WERI-Rb-1 (cell line): ENCODE data around the gene ENTHD1.

Source experiments
- DNase-seq: peaks from one replicate; pipeline ENCODE4 v3.0.0-alpha.2; 2020
- H3K27ac ChIP-seq: fragments of 250-450 bp; sonication (Bioruptor Pico); 2 replicates; pipeline ENCODE4 v1.5.1; 2020; ENCODE audit warnings: mild to moderate bottlenecking, moderate library complexity
- H3K27me3 ChIP-seq: fragments of 250-450 bp; sonication (Bioruptor Pico); 2 replicates; pipeline ENCODE4 v1.5.1; 2021; ENCODE audit warnings: mild to moderate bottlenecking, low read depth, moderate library complexity; ENCODE audit not compliant: insufficient read depth, severe bottlenecking
- H3K36me3 ChIP-seq: fragments of 250-450 bp; sonication (Bioruptor Pico); 2 replicates; pipeline ENCODE4 v1.5.1; 2020; ENCODE audit warnings: mild to moderate bottlenecking, moderate library complexity
- H3K4me3 ChIP-seq: 2 replicates; pipeline ENCODE4 v1.5.1; 2011; ENCODE audit warnings: low read depth, mild to moderate bottlenecking, control low read depth, low read length
- H3K9me3 ChIP-seq: fragments of 250-450 bp; sonication (Bioruptor Pico); 2 replicates; pipeline ENCODE4 v1.5.1; 2021; ENCODE audit warnings: mild to moderate bottlenecking, moderate library complexity; ENCODE audit not compliant: severe bottlenecking
- TF ChIP-seq, protein P1 (sequence below): IDR thresholded peaks from 2 replicates; pipeline ENCODE4 v1.5.1; 2011; ENCODE audit warnings: low read depth, mild to moderate bottlenecking, control low read depth, inconsistent platforms, low read length

Gene ENTHD1

DNA sequence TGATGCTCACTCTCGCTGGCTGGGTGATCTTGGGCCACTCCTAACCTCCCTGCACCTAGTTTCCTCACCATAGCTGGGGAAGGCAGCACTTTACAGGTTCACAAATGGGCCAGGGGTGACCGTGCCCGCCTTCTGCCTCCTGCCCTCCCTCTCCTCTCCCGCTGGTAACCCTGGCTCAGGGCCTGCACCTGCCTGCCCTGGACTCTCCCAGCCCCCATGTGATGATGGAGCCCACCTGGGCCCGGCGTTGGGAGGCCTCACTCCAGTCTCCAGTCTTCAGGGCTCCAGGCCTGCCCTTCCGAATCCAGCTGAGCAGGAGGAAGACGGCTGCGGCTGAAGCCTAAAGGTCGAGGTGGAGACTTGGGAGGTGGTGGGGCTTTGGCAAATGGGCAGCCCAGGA is 170.1 kb downstream of the ENTHD1 start:
- Histone ChIP-seq H3K4me3 (no peak overlapping the region), H3K9me3 (no peaks in the 10 kb centered on the region), H3K36me3 (no peaks in the 10 kb centered on the region), H3K27me3 (no peaks in the 10 kb centered on the region), H3K27ac (no peak overlapping the region)
- TF ChIP-seq, protein P1, sequence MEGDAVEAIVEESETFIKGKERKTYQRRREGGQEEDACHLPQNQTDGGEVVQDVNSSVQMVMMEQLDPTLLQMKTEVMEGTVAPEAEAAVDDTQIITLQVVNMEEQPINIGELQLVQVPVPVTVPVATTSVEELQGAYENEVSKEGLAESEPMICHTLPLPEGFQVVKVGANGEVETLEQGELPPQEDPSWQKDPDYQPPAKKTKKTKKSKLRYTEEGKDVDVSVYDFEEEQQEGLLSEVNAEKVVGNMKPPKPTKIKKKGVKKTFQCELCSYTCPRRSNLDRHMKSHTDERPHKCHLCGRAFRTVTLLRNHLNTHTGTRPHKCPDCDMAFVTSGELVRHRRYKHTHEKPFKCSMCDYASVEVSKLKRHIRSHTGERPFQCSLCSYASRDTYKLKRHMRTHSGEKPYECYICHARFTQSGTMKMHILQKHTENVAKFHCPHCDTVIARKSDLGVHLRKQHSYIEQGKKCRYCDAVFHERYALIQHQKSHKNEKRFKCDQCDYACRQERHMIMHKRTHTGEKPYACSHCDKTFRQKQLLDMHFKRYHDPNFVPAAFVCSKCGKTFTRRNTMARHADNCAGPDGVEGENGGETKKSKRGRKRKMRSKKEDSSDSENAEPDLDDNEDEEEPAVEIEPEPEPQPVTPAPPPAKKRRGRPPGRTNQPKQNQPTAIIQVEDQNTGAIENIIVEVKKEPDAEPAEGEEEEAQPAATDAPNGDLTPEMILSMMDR: no peak
- no peak for DNase-seq

DNA sequence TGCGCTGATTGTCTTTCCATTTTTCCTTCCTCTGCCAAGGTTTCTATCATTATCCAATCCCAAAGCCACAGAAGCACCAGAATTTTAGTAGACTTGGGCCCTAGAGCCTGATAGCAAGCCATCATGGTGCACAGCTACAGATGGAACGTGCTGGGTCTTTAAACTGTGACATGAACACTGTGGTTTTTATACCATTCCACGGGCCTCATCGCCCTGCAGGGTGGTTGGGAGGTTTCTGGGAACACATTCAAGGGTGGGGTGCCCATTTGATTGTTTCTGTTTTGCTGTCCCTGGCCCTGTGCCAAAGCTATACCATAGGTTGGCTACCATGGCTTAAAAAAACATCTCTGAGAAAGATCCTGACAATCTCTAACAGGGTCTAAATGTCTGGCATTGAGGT is 171.1 kb downstream of the ENTHD1 start:
- no peaks in the 10 kb centered on the region for H3K9me3 ChIP-seq

DNA sequence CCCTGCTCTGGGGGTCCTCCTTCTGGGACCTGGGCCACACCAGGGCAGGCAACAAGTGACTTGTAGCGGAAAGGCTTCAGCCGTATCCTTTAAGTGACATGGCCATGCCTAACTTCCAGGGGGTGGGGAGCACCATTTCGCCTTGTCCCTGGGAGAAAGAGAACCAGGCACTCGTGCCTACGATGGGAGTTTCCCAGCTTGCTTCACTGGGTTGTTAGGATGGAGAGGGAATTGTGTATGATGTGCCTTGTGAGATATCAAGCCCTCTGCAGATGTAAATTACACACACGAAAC is 171.6 kb downstream of the ENTHD1 start:
- H3K27me3 ChIP-seq: no peaks in the 10 kb centered on the region
- no peak overlapping the region for H3K27ac ChIP-seq
- H3K4me3 ChIP-seq: no peak overlapping the region
- no peaks in the 10 kb centered on the region for H3K9me3 ChIP-seq
- no peaks in the 10 kb centered on the region for H3K36me3 ChIP-seq
- TF ChIP-seq, protein P1: no peak
- no peak for DNase-seq

More for the DNA sequence above, 171.1 kb downstream of the ENTHD1 start:
- H3K27ac ChIP-seq: no peak overlapping the region
- no peak overlapping the region for H3K4me3 ChIP-seq
- H3K36me3 ChIP-seq: no peaks in the 10 kb centered on the region
- TF ChIP-seq, protein P1: no peak
- H3K27me3 ChIP-seq: no peaks in the 10 kb centered on the region
- DNase-seq: no peak

- H3K27ac ChIP-seq: no peak overlapping the region
- DNase-seq: no peak
- H3K4me3 ChIP-seq: no peak overlapping the region
- no peaks in the 10 kb centered on the region for H3K9me3 ChIP-seq
- H3K27me3 ChIP-seq: no peaks in the 10 kb centered on the region
- H3K36me3 ChIP-seq: no peaks in the 10 kb centered on the region
- TF ChIP-seq, protein P1: no peak
These were observed 172.1 kb downstream of the ENTHD1 start for GRCh38 chr22:39721206-39722031.

DNA sequence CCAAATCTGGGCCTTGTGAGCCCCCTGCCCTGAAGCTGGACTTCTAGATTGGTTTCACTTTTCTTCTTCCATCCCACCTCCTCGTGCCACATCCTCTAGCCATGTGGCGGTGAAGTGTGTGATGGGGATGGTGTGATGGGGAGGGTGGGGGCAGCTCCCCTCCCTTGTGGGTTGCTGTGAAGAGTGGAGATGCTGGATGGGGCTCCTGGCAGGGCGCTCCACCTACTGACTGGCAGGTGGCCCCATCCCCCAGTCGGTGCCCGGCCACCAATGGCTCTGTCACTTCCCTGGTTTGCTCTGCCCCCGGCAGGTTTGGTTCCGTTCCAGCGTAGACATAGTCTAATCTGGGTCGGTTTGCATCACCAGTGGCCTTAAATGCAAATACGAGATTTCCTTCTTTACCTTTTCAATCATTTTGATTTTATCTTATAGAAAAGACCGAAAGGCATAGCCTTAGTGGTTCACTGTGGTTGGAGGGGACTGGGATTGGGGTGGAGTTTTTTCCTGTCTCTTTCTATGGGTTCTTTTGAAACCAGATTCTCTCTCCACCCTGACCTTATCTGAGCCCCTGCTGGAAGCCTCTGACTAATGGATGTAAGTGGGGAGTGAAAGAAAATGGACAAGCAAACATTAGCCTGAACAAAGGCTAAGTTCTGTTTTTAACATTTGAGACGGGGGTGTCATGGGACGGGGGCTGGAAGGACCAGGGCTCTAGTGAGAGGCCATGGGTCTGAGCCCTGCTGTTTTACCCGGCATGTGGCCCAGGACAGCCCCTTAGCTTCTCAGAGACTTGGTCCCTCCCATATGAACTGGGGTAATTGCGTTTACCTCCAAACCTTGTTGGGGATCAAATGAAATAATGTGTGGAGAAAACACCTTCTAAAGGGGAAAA is 173.8 kb downstream of the ENTHD1 start:
- Histone ChIP-seq H3K36me3 (no peaks in the 10 kb centered on the region), H3K27me3 (no peaks in the 10 kb centered on the region), H3K4me3 (no peak overlapping the region), H3K27ac (no peak overlapping the region), H3K9me3 (no peaks in the 10 kb centered on the region)
- no peak for DNase-seq
- TF ChIP-seq, protein P1: no peak
